A673 (cell line): Measurements from ENCODE around the gene SH3RF1. TPM values are rescaled to one million over a fixed set of nuclear protein-coding genes. Genes with fewer than 3 reads are reported as not detected.

Experiments
- BruUV-seq: library from RNA; stranded (reverse); fragments of 400-500 nt; replicated peaks from 2 replicates; lab custom pipeline; 2021; lab: Mats Ljungman, UMichigan
- CTCF ChIA-PET: fragments of 300-600 bp; sonication (Branson Sonifier 250); formaldehyde crosslinking; loops from one replicate; lab custom pipeline; 2022; ENCODE audit warnings: antibody characterized with exemption; lab: Charles Lee
- POLR2A ChIA-PET: fragments of 300-600 bp; sonication (Branson Sonifier 250); formaldehyde crosslinking; loops from one replicate; lab custom pipeline; 2022; ENCODE audit warnings: antibody characterized with exemption; ENCODE audit not compliant: low non-redundant PET; lab: Charles Lee
- DNase-seq: peaks from one replicate; pipeline ENCODE4 v3.0.0-alpha.2; 2015; ENCODE audit warnings: low spot score
- H3K27ac ChIP-seq: fragments of 200-600 bp; sonication (generic); 2 replicates; pipeline ENCODE4 v1.5.1; 2016; ENCODE audit warnings: mixed run types, low read depth, mild to moderate bottlenecking, mixed read lengths, antibody characterized with exemption, low read length; ENCODE audit not compliant: poor library complexity, severe bottlenecking
- H3K27me3 ChIP-seq: fragments of 200-600 bp; sonication (generic); replicated peaks from 2 replicates; pipeline ENCODE4 v1.6.1; 2017; ENCODE audit warnings: mixed run types, low read depth, mild to moderate bottlenecking, mixed read lengths, antibody characterized with exemption, low read length; ENCODE audit not compliant: insufficient read depth, poor library complexity
- H3K36me3 ChIP-seq: fragments of 200-600 bp; sonication (generic); 2 replicates; pipeline ENCODE4 v1.6.1; 2016; ENCODE audit warnings: mixed run types, mild to moderate bottlenecking, mixed read lengths, antibody characterized with exemption, low read length; ENCODE audit not compliant: insufficient read depth, poor library complexity, severe bottlenecking
- H3K4me1 ChIP-seq: fragments of 200-600 bp; sonication (generic); 2 replicates; pipeline ENCODE4 v1.6.1; 2017; ENCODE audit warnings: mixed run types, mild to moderate bottlenecking, mixed read lengths, antibody characterized with exemption, low read length; ENCODE audit not compliant: insufficient read depth, poor library complexity, severe bottlenecking
- H3K4me3 ChIP-seq: fragments of 200-600 bp; sonication (generic); 2 replicates; pipeline ENCODE4 v1.5.1; 2016; ENCODE audit warnings: low read depth, mixed run types, mild to moderate bottlenecking, mixed read lengths, low read length; ENCODE audit not compliant: poor library complexity, severe bottlenecking
- H3K9me3 ChIP-seq: fragments of 200-600 bp; sonication (generic); 2 replicates; pipeline ENCODE4 v1.6.1; 2016; ENCODE audit warnings: mixed run types, low read depth, mild to moderate bottlenecking, mixed read lengths, antibody characterized with exemption, low read length; ENCODE audit not compliant: poor library complexity, severe bottlenecking
- CTCF ChIP-seq: fragments of 300-800, 200-600 bp; sonication (generic); conservative IDR thresholded peaks from 2 replicates; pipeline ENCODE4 v1.5.1; 2017; ENCODE audit warnings: low read depth, mild to moderate bottlenecking, antibody characterized with exemption, low read length, moderate library complexity, mixed read lengths
- EZH2 ChIP-seq: fragments of 200-600 bp; sonication (generic); IDR thresholded peaks from 2 replicates; pipeline ENCODE4 v1.6.1; 2017; ENCODE audit warnings: borderline replicate concordance, low read depth, mild to moderate bottlenecking, mixed read lengths, antibody characterized with exemption, low read length; ENCODE audit not compliant: poor library complexity, severe bottlenecking
- intact Hi-C: fragments of 100-400 bp; cut with micrococcal nuclease; formaldehyde crosslinking; loops from one replicate; pipeline ENCODE4 v1.10.0; 2022; ENCODE audit not compliant: unreplicated experiment
- total RNA-seq: library from RNA; stranded (reverse); gene quantifications from 2 replicates; pipeline ENCODE4 v1.2.3, GENCODE V29; 2021

SH3RF1 gene
- total RNA-seq, 1 experiment from 2014 or later, result 15.3 TPM

GRCh38 chr4:169061386-169061785, 209.4 kb downstream of the SH3RF1 start:
- ChIA-PET CTCF (no interaction called here), POLR2A (no interaction called here)
- no peak overlapping the region for H3K4me3 ChIP-seq
- TF ChIP-seq CTCF (no peak), EZH2 (no peak)
- no peak for DNase-seq
- BruUV-seq, result no TSS peak
- no peaks in the 10 kb centered on the region for H3K9me3 ChIP-seq
- intact Hi-C loops, result no loop called here
- H3K27ac ChIP-seq, result no peak overlapping the region
- H3K36me3 ChIP-seq, result no peaks in the 10 kb centered on the region
- no peaks in the 10 kb centered on the region for H3K27me3 ChIP-seq
- H3K4me1 ChIP-seq, result no peaks in the 10 kb centered on the region

GRCh38 chr4:169060391-169061091, 210.2 kb downstream of the SH3RF1 start:
- H3K4me3 ChIP-seq, result no peak overlapping the region
- no peaks in the 10 kb centered on the region for H3K27me3 ChIP-seq
- no TSS peak for BruUV-seq
- no peak overlapping the region for H3K27ac ChIP-seq
- no peaks in the 10 kb centered on the region for H3K4me1 ChIP-seq
- TF ChIP-seq EZH2 (no peak), CTCF (no peak)
- H3K9me3 ChIP-seq, result no peaks in the 10 kb centered on the region
- H3K36me3 ChIP-seq, result no peaks in the 10 kb centered on the region
- POLR2A ChIA-PET, result no interaction called here
- intact Hi-C loops, result no loop called here
- DNase-seq, result no peak
- CTCF ChIA-PET, result interaction anchor here (0.6 kb wide), 1 partner anchor 50 kb away, joined by 3 read pairs; the partner anchor contains the start of gene CBR4

- BruUV-seq, result no TSS peak
- Histone ChIP-seq H3K27me3 (no peaks in the 10 kb centered on the region), H3K27ac (no peak overlapping the region), H3K4me1 (no peaks in the 10 kb centered on the region), H3K4me3 (no peak overlapping the region), H3K9me3 (no peaks in the 10 kb centered on the region), H3K36me3 (no peaks in the 10 kb centered on the region)
- intact Hi-C loops, result no loop called here
- TF ChIP-seq CTCF (no peak), EZH2 (no peak)
- POLR2A ChIA-PET, result no interaction called here
- no peak for DNase-seq
- CTCF ChIA-PET, result no interaction called here
Observed at GRCh38 chr4:169059306-169060211, 211.2 kb downstream of the SH3RF1 start.
